WTC11 (cell line): ENCODE data around the gene RAB40B. TPM values are rescaled to one million over a fixed set of nuclear protein-coding genes. Genes with fewer than 3 reads are reported as not detected.
A peak's percentile ranks its signal among the peaks of the same experiment; 100 is the strongest.

Source experiments
- ATAC-seq: fragments of 200-7000 bp; cut with Tn5 transposase; 2 replicates; pipeline ENCODE4 v1.10.0; 2021; ENCODE audit warnings: mild to moderate bottlenecking, moderate library complexity
- CTCF ChIA-PET: fragments of 300-600 bp; sonication (Branson Sonifier 250); formaldehyde crosslinking; loops from one replicate; lab custom pipeline; 2021; ENCODE audit warnings: antibody characterized with exemption; lab: Charles Lee
- POLR2A ChIA-PET: fragments of 350-600 bp; sonication (Branson Sonifier 250); formaldehyde crosslinking; loops from one replicate; lab custom pipeline; 2021; ENCODE audit warnings: antibody characterized with exemption; lab: Charles Lee
- DNase-seq: peaks from one replicate; pipeline ENCODE4 v3.0.0; 2021; ENCODE audit warnings: low spot score
- H3K27ac Mint-ChIP-seq: 2 replicates; pipeline ENCODE4 v1.8.0; 2021; ENCODE audit warnings: mixed read lengths
- H3K27me3 Mint-ChIP-seq: 2 replicates; pipeline ENCODE4 v1.8.0; 2021; ENCODE audit warnings: low read depth, mild to moderate bottlenecking, moderate library complexity, mixed read lengths
- H3K36me3 Mint-ChIP-seq: 2 replicates; pipeline ENCODE4 v1.8.0; 2021; ENCODE audit warnings: mixed read lengths
- H3K4me1 Mint-ChIP-seq: 2 replicates; pipeline ENCODE4 v1.8.0; 2022; ENCODE audit warnings: mixed read lengths
- H3K4me3 Mint-ChIP-seq: 2 replicates; pipeline ENCODE4 v1.8.0; 2021; ENCODE audit warnings: mild to moderate bottlenecking, moderate library complexity, mixed read lengths
- H3K9me3 Mint-ChIP-seq: 2 replicates; pipeline ENCODE4 v1.8.0; 2021; ENCODE audit warnings: mixed read lengths
- ATF2 ChIP-seq: sonication (generic); formaldehyde crosslinking; IDR thresholded peaks from 2 replicates; pipeline ENCODE4 v1.8.1; 2022; ENCODE audit warnings: low read depth, missing genetic modification reagents, borderline replicate concordance
- ATF6 ChIP-seq: sonication (generic); formaldehyde crosslinking; IDR thresholded peaks from 2 replicates; pipeline ENCODE4 v1.8.1; 2023; ENCODE audit warnings: mild to moderate bottlenecking, missing genetic modification reagents
- ETV6 ChIP-seq: sonication (generic); formaldehyde crosslinking; IDR thresholded peaks from 2 replicates; pipeline ENCODE4 v1.8.1; 2022; ENCODE audit warnings: mild to moderate bottlenecking, missing genetic modification reagents
- FOXJ3 ChIP-seq: sonication (generic); formaldehyde crosslinking; IDR thresholded peaks from 2 replicates; pipeline ENCODE4 v1.9.0; 2021; ENCODE audit warnings: missing genetic modification reagents, mild to moderate bottlenecking, borderline replicate concordance
- IRF2 ChIP-seq: sonication (generic); formaldehyde crosslinking; IDR thresholded peaks from 2 replicates; pipeline ENCODE4 v1.8.0; 2022; ENCODE audit warnings: low read depth, missing genetic modification reagents, borderline replicate concordance
- JAZF1 ChIP-seq: fragments of 250-450 bp; sonication (Bioruptor Pico); IDR thresholded peaks from 2 replicates; pipeline ENCODE4 v1.9.0; 2021; ENCODE audit warnings: moderate library complexity, mild to moderate bottlenecking, inconsistent platforms
- NR1H2 ChIP-seq: sonication (generic); formaldehyde crosslinking; IDR thresholded peaks from 2 replicates; pipeline ENCODE4 v1.9.0; 2021; ENCODE audit warnings: mild to moderate bottlenecking, moderate library complexity, missing genetic modification reagents
- NR2C2 ChIP-seq: sonication (generic); formaldehyde crosslinking; IDR thresholded peaks from 2 replicates; pipeline ENCODE4 v1.8.0; 2022; ENCODE audit warnings: mild to moderate bottlenecking, missing genetic modification reagents
- SMAD3 ChIP-seq: sonication (generic); formaldehyde crosslinking; IDR thresholded peaks from 2 replicates; pipeline ENCODE4 v1.8.0; 2022; ENCODE audit warnings: missing genetic modification reagents, mild to moderate bottlenecking, borderline replicate concordance
- SP1 ChIP-seq: sonication (generic); formaldehyde crosslinking; conservative IDR thresholded peaks from 2 replicates; pipeline ENCODE4 v1.8.1; 2022; ENCODE audit warnings: missing genetic modification reagents
- STAT6 ChIP-seq: sonication (generic); formaldehyde crosslinking; conservative IDR thresholded peaks from 2 replicates; pipeline ENCODE4 v1.8.1; 2023; ENCODE audit warnings: mild to moderate bottlenecking, low read depth, missing genetic modification reagents, moderate library complexity
- USF1 ChIP-seq: sonication (generic); formaldehyde crosslinking; IDR thresholded peaks from 2 replicates; pipeline ENCODE4 v1.8.0; 2022; ENCODE audit warnings: mild to moderate bottlenecking, missing genetic modification reagents
- USF2 ChIP-seq: sonication (generic); formaldehyde crosslinking; IDR thresholded peaks from 2 replicates; pipeline ENCODE4 v1.8.1; 2023; ENCODE audit warnings: mild to moderate bottlenecking, missing genetic modification reagents, moderate library complexity
- ZBTB21 ChIP-seq: sonication (generic); formaldehyde crosslinking; IDR thresholded peaks from 2 replicates; pipeline ENCODE4 v1.8.1; 2023; ENCODE audit warnings: mild to moderate bottlenecking, missing genetic modification reagents, borderline replicate concordance
- ZNF425 ChIP-seq: fragments of 250-450 bp; sonication (Bioruptor Pico); conservative IDR thresholded peaks from 2 replicates; pipeline ENCODE4 v1.9.0; 2021; ENCODE audit warnings: mild to moderate bottlenecking
- total RNA-seq: library from RNA; stranded (reverse); gene quantifications from 3 replicates; pipeline ENCODE4 v1.2.3, GENCODE V29; 2021
- TF ChIP-seq, protein P1 (sequence below): sonication (generic); formaldehyde crosslinking; IDR thresholded peaks from 2 replicates; pipeline ENCODE4 v1.8.0; 2023; ENCODE audit warnings: mild to moderate bottlenecking, missing genetic modification reagents

The RAB40B gene
- total RNA-seq, 1 experiment from 2014 or later, result 3.1 TPM

GRCh38 chr17:82681547-82681946 is 17.0 kb downstream of the RAB40B start:
- Mint-ChIP-seq H3K27me3 (no peaks in the 10 kb centered on the region), H3K9me3 (peaks cover 13% of the 10 kb centered on the region), H3K4me1 (no peaks in the 10 kb centered on the region), H3K4me3 (no peak overlapping the region), H3K27ac (no peak overlapping the region), H3K36me3 (no peaks in the 10 kb centered on the region)
- POLR2A ChIA-PET, result no interaction called here
- TF ChIP-seq ETV6 (no peak), SP1 (CRISPR knock-in tag) (no peak), ZNF425 (no peak), ATF2 (CRISPR knock-in tag) (no peak), JAZF1 (CRISPR knock-in tag) (no peak), USF2 (CRISPR knock-in tag) (no peak), IRF2 (CRISPR knock-in tag) (no peak), ZBTB21 (no peak)
- TF ChIP-seq, protein P1, sequence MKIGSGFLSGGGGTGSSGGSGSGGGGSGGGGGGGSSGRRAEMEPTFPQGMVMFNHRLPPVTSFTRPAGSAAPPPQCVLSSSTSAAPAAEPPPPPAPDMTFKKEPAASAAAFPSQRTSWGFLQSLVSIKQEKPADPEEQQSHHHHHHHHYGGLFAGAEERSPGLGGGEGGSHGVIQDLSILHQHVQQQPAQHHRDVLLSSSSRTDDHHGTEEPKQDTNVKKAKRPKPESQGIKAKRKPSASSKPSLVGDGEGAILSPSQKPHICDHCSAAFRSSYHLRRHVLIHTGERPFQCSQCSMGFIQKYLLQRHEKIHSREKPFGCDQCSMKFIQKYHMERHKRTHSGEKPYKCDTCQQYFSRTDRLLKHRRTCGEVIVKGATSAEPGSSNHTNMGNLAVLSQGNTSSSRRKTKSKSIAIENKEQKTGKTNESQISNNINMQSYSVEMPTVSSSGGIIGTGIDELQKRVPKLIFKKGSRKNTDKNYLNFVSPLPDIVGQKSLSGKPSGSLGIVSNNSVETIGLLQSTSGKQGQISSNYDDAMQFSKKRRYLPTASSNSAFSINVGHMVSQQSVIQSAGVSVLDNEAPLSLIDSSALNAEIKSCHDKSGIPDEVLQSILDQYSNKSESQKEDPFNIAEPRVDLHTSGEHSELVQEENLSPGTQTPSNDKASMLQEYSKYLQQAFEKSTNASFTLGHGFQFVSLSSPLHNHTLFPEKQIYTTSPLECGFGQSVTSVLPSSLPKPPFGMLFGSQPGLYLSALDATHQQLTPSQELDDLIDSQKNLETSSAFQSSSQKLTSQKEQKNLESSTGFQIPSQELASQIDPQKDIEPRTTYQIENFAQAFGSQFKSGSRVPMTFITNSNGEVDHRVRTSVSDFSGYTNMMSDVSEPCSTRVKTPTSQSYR, result no peak
- ATAC-seq (no peak), DNase-seq (no peak)
- CTCF ChIA-PET, result interaction anchor here (1.3 kb wide), 1 partner anchor 13 kb away, joined by 3 read pairs; no protein-coding TSS in a partner anchor

GRCh38 chr17:82679586-82680465 is 18.7 kb downstream of the RAB40B start:
- Mint-ChIP-seq H3K9me3 (peaks cover 13% of the 10 kb centered on the region), H3K4me1 (no peaks in the 10 kb centered on the region), H3K27me3 (no peaks in the 10 kb centered on the region; the same call in 1 of the 2 replicates), H3K4me3 (no peak overlapping the region), H3K27ac (no peak overlapping the region), H3K36me3 (no peaks in the 10 kb centered on the region)
- ChIA-PET CTCF (interaction anchor here (0.6 to 1.6 kb wide), 11 partner anchors 10 to 238 kb away, joined by 3 to 11 read pairs (median 4); partner anchors contain the start of gene FN3KRP), POLR2A (interaction anchor here (1.2 kb wide), 1 partner anchor 32 kb away, joined by 4 read pairs; no protein-coding TSS in a partner anchor)
- peak; percentile 50 for DNase-seq
- ATAC-seq, result peak; percentile 86
- TF ChIP-seq STAT6 (CRISPR knock-in tag) (no peak), SMAD3 (CRISPR knock-in tag) (no peak), NR1H2 (CRISPR knock-in tag) (no peak), ATF6 (CRISPR knock-in tag) (no peak), NR2C2 (CRISPR knock-in tag) (no peak), USF1 (CRISPR knock-in tag) (no peak), FOXJ3 (CRISPR knock-in tag) (no peak), ETV6 (no peak), ZBTB21 (no peak)
- TF ChIP-seq, protein P1, result no peak
